Fibroblast of mammary gland (primary cell): ENCODE measurements around the gene COL23A1.

Source experiments
- DNase-seq: peaks from one replicate; pipeline ENCODE4 v3.0.0-alpha.2; 2010; ENCODE audit warnings: low read depth
- H3K4me3 ChIP-seq: 2 replicates; pipeline ENCODE4 v1.5.1; 2011; ENCODE audit warnings: low read depth, mild to moderate bottlenecking, low read length, moderate library complexity; ENCODE audit not compliant: control insufficient read depth
- TF ChIP-seq, protein P1 (sequence below): conservative IDR thresholded peaks from 2 replicates; pipeline ENCODE4 v1.5.1; 2011; ENCODE audit warnings: low read depth, low read length, inconsistent platforms; ENCODE audit not compliant: control insufficient read depth, insufficient read depth

The COL23A1 gene

DNA sequence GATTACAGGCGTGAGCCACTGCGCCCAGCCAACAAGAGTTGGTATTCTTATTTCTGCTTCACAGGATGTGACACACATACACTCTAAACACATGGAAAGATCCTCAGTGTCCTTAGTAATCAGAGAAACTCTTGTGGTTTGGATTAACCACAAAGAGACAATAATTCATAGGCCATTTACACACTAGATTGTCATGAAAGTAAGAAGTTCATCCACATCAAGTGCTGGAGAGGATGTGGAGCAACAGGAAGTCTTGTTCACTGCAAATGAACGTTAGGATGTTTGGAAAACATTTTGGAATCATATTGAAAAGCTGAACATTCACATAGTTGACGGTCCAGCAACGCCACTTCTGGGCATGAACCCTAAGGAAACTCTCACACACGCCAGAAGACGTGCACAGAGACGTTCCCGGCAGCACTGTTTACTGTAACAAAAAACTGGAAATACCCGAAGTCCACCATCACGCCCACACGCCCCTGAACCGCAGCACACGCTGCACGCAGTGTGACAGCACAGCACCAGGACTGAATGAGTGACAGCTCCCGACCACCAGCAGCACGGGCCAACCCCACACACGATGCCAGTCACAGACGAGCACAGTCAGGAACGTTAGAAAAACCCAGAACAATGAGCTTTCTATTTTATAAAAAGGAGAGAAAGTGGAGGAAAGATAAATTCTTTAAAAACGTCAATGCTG, 87.6 kb downstream of the COL23A1 start:
- no peak overlapping the region for H3K4me3 ChIP-seq
- DNase-seq: no peak
- TF ChIP-seq, protein P1, sequence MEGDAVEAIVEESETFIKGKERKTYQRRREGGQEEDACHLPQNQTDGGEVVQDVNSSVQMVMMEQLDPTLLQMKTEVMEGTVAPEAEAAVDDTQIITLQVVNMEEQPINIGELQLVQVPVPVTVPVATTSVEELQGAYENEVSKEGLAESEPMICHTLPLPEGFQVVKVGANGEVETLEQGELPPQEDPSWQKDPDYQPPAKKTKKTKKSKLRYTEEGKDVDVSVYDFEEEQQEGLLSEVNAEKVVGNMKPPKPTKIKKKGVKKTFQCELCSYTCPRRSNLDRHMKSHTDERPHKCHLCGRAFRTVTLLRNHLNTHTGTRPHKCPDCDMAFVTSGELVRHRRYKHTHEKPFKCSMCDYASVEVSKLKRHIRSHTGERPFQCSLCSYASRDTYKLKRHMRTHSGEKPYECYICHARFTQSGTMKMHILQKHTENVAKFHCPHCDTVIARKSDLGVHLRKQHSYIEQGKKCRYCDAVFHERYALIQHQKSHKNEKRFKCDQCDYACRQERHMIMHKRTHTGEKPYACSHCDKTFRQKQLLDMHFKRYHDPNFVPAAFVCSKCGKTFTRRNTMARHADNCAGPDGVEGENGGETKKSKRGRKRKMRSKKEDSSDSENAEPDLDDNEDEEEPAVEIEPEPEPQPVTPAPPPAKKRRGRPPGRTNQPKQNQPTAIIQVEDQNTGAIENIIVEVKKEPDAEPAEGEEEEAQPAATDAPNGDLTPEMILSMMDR: no peak

DNA sequence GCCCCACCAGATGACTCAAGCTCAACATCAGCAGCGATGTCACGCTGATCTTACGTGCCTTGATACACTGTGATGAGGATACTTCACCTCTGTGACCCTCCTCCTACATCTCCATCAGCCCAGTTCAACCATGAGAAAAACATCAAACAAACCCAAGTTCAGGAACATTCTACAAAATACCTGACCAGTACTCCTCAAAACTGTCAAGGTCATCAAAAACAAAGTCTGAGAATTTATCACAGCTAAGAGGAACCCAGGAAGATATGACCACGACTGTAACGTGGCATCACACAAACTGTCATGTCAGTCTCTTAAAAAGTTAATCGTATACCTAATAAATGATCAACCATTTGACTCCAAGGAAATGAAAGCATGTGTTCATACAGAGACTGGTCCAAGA, 90.8 kb downstream of the COL23A1 start:
- TF ChIP-seq, protein P1: no peak
- DNase-seq: no peak
- no peak overlapping the region for H3K4me3 ChIP-seq

- TF ChIP-seq, protein P1: no peak
These were observed 93.6 kb downstream of the COL23A1 start for GRCh38 chr5:178496642-178497041.

DNA sequence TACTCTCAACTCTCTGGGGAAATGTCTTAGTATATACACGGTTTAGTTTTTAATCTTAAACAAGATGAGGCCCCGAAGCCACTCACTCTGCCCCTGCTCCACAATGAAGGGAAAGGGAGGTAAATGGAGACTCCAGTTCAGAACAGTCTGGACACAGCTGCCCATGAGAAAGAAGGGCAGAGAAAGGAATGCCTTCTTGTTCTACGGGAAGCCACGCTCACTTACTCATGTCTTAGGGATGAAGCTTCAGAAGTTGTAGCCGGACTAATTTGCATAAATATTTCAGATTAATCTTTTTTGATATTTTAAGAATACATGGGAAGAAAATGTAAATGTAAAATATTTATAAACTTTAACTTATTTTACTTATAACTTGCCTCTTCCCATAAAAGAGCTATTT, 94.0 kb downstream of the COL23A1 start:
- no peak for DNase-seq

More at GRCh38 chr5:178496642-178497041, 93.6 kb downstream of the COL23A1 start:
- peak; percentile 0 for DNase-seq
- H3K4me3 ChIP-seq: no peak overlapping the region

GRCh38 chr5:178495706-178496105, 94.5 kb downstream of the COL23A1 start:
- TF ChIP-seq, protein P1: no peak
- no peak for DNase-seq

More for the DNA sequence above, 94.0 kb downstream of the COL23A1 start:
- H3K4me3 ChIP-seq: no peak overlapping the region
- TF ChIP-seq, protein P1: no peak

DNA sequence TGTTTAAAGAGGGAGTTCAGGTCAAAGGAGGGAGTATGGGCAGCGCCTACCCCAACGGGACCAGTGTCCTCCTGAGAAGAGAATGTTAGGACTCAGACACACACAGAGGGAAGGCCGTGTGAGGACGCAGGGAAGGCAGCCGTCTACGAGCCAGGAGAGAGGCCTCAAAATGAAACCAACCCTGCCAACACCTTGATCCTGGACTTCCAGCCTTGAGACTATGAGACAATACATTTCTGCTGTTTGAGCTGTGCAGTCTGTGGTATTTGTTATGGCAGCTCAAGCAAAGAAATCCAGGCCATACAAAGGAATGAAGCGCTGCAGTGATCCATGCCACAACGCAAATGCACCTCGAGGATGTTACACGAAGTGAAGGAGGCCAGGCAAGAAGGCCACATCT, 97.9 kb downstream of the COL23A1 start:
- TF ChIP-seq, protein P1: no peak
- no peak overlapping the region for H3K4me3 ChIP-seq
- DNase-seq: no peak

More at GRCh38 chr5:178495706-178496105, 94.5 kb downstream of the COL23A1 start:
- H3K4me3 ChIP-seq: no peak overlapping the region
